Astrocyte (in vitro differentiated cells and primary cell): ENCODE results near the gene BEST1. TPM values are rescaled to one million over a fixed set of nuclear protein-coding genes. Genes with fewer than 3 reads are reported as not detected.

ENCODE experiments used
- DNase-seq: peaks from one replicate; pipeline ENCODE4 v3.0.0-alpha.2; 2010; ENCODE audit warnings: low read depth
- FAIRE-seq: peaks from 2 replicates; lab custom pipeline; 2011; peaks lifted over from hg19 to GRCh38; lab: Jason Lieb, UNC
- H2AFZ ChIP-seq: 2 replicates; pipeline ENCODE4 v1.6.0; 2012; ENCODE audit warnings: low read depth, low read length, inconsistent platforms
- H3K27ac ChIP-seq: 2 replicates; pipeline ENCODE4 v1.5.1; 2011; ENCODE audit warnings: low read depth, low read length, inconsistent platforms
- H3K27me3 ChIP-seq: 2 replicates; pipeline ENCODE4 v1.6.0; 2011; ENCODE audit warnings: low read length, inconsistent platforms; ENCODE audit not compliant: insufficient read depth
- H3K36me3 ChIP-seq: 2 replicates; pipeline ENCODE4 v1.5.1; 2011; ENCODE audit warnings: low read length, inconsistent platforms; ENCODE audit not compliant: insufficient read depth
- H3K4me1 ChIP-seq: 2 replicates; pipeline ENCODE4 v1.5.1; 2011; ENCODE audit warnings: low read length, inconsistent platforms; ENCODE audit not compliant: insufficient read depth
- H3K4me2 ChIP-seq: 2 replicates; pipeline ENCODE4 v1.6.0; 2012; ENCODE audit warnings: low read length, inconsistent platforms
- H3K4me3 ChIP-seq: 2 replicates; pipeline ENCODE4 v1.5.1; 2011; ENCODE audit warnings: low read depth, mild to moderate bottlenecking, low read length, inconsistent platforms; ENCODE audit not compliant: insufficient read depth
- H3K79me2 ChIP-seq: 2 replicates; pipeline ENCODE4 v1.6.0; 2012; ENCODE audit warnings: mild to moderate bottlenecking, low read length, inconsistent platforms; ENCODE audit not compliant: insufficient read depth
- H3K9ac ChIP-seq: 2 replicates; pipeline ENCODE4 v1.6.0; 2012; ENCODE audit warnings: mild to moderate bottlenecking, low read length, inconsistent platforms
- H3K9me3 ChIP-seq: 2 replicates; pipeline ENCODE4 v1.5.1; 2012; ENCODE audit warnings: low read depth, mild to moderate bottlenecking, low read length, inconsistent platforms; ENCODE audit not compliant: insufficient read depth
- H4K20me1 ChIP-seq: 2 replicates; pipeline ENCODE4 v1.6.0; 2012; ENCODE audit warnings: low read length, inconsistent platforms; ENCODE audit not compliant: insufficient read depth
- H3K27ac Mint-ChIP-seq: one replicate; pipeline ENCODE4 v1.8.0; 2021; ENCODE audit warnings: mild to moderate bottlenecking, mixed read lengths; ENCODE audit not compliant: unreplicated experiment
- H3K27me3 Mint-ChIP-seq: one replicate; pipeline ENCODE4 v1.8.0; 2021; ENCODE audit warnings: low read depth, mixed read lengths; ENCODE audit not compliant: unreplicated experiment
- H3K36me3 Mint-ChIP-seq: one replicate; pipeline ENCODE4 v1.8.0; 2021; ENCODE audit warnings: low read depth, mixed read lengths; ENCODE audit not compliant: unreplicated experiment
- H3K4me1 Mint-ChIP-seq: one replicate; pipeline ENCODE4 v1.8.0; 2021; ENCODE audit warnings: low read depth, mixed read lengths; ENCODE audit not compliant: unreplicated experiment
- H3K4me3 Mint-ChIP-seq: one replicate; pipeline ENCODE4 v1.8.0; 2021; ENCODE audit warnings: mild to moderate bottlenecking, moderate library complexity, mixed read lengths; ENCODE audit not compliant: unreplicated experiment
- H3K9me3 Mint-ChIP-seq: one replicate; pipeline ENCODE4 v1.8.0; 2021; ENCODE audit warnings: mild to moderate bottlenecking, mixed read lengths; ENCODE audit not compliant: unreplicated experiment
- EZH2 ChIP-seq: IDR thresholded peaks from 2 replicates; pipeline ENCODE4 v1.6.1; 2012; ENCODE audit warnings: mild to moderate bottlenecking, low read length, inconsistent platforms; ENCODE audit not compliant: insufficient read depth
- total RNA-seq: library from RNA; stranded (reverse); gene quantifications from 2 replicates; pipeline ENCODE4 v1.2.1, GENCODE V29; 2021
- TF ChIP-seq, protein P1 (sequence below): IDR thresholded peaks from 2 replicates; pipeline ENCODE4 v1.5.1; 2011; ENCODE audit warnings: low read depth, mild to moderate bottlenecking, inconsistent platforms, low read length, moderate library complexity; ENCODE audit not compliant: insufficient read depth

BEST1 gene
- total RNA-seq, 1 donor from 2014 or later, result 0.66 TPM

- Mint-ChIP-seq H3K27ac (no peak overlapping the region), H3K4me1 (peaks cover 13% of the 10 kb centered on the region), H3K4me3 (no peak overlapping the region), H3K36me3 (no peaks in the 10 kb centered on the region), H3K27me3 (peaks cover 42% of the 10 kb centered on the region), H3K9me3 (no peaks in the 10 kb centered on the region)
- FAIRE-seq (no peak), DNase-seq (no peak)
- Histone ChIP-seq H3K4me3 (no peak overlapping the region), H3K9me3 (no peaks in the 10 kb centered on the region), H2AFZ (no peak overlapping the region), H3K27me3 (peaks cover 25% of the 10 kb centered on the region), H3K27ac (no peak overlapping the region), H3K36me3 (no peaks in the 10 kb centered on the region), H4K20me1 (no peaks in the 10 kb centered on the region), H3K4me2 (no peak overlapping the region), H3K4me1 (peaks cover 16% of the 10 kb centered on the region), H3K79me2 (no peaks in the 10 kb centered on the region), H3K9ac (no peak overlapping the region)
- TF ChIP-seq, protein P1, sequence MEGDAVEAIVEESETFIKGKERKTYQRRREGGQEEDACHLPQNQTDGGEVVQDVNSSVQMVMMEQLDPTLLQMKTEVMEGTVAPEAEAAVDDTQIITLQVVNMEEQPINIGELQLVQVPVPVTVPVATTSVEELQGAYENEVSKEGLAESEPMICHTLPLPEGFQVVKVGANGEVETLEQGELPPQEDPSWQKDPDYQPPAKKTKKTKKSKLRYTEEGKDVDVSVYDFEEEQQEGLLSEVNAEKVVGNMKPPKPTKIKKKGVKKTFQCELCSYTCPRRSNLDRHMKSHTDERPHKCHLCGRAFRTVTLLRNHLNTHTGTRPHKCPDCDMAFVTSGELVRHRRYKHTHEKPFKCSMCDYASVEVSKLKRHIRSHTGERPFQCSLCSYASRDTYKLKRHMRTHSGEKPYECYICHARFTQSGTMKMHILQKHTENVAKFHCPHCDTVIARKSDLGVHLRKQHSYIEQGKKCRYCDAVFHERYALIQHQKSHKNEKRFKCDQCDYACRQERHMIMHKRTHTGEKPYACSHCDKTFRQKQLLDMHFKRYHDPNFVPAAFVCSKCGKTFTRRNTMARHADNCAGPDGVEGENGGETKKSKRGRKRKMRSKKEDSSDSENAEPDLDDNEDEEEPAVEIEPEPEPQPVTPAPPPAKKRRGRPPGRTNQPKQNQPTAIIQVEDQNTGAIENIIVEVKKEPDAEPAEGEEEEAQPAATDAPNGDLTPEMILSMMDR, result no peak
- TF ChIP-seq EZH2, result no peak
These were observed 28.7 kb upstream of the BEST1 start for GRCh38 chr11:61921446-61921845.

DNA sequence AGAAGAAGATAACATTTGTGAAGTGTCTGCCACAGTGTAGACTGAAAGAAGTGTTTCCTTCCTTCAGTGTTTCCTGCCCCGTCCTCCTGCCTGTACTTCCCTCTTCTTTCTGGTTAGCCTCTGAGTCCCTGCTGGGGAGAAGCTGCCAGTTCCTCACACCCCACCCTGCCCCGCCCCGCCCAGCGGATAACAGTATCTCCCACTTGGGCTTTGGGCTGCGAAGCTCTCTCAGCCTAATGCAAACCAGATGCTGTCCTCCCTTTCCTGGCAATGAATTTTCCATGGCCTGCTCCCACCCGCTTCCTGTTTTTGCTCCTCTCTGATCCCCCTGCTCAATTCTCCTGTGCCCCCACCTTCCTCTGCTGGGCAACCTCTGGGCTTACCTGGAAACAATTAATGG lies 27.6 kb upstream of the BEST1 start:
- no peak overlapping the region for H3K9ac ChIP-seq
- H3K4me1 ChIP-seq, result peaks cover 16% of the 10 kb centered on the region
- H3K79me2 ChIP-seq, result no peaks in the 10 kb centered on the region
- peak; percentile 32 for DNase-seq
- no peak for TF ChIP-seq EZH2
- TF ChIP-seq, protein P1, result no peak
- Mint-ChIP-seq H3K36me3 (no peaks in the 10 kb centered on the region), H3K27ac (peak overlapping the region; percentile 83), H3K27me3 (peaks cover 44% of the 10 kb centered on the region), H3K4me1 (peaks cover 13% of the 10 kb centered on the region), H3K4me3 (peak overlapping the region; percentile 34), H3K9me3 (no peaks in the 10 kb centered on the region)
- no peak overlapping the region for H3K4me2 ChIP-seq
- FAIRE-seq, result no peak
- H3K36me3 ChIP-seq, result no peaks in the 10 kb centered on the region
- no peak overlapping the region for H3K4me3 ChIP-seq
- no peaks in the 10 kb centered on the region for H3K9me3 ChIP-seq
- H3K27me3 ChIP-seq, result peaks cover 22% of the 10 kb centered on the region
- no peak overlapping the region for H3K27ac ChIP-seq
- no peaks in the 10 kb centered on the region for H4K20me1 ChIP-seq
- H2AFZ ChIP-seq, result no peak overlapping the region

GRCh38 chr11:61923166-61924063 lies 26.7 kb upstream of the BEST1 start:
- Mint-ChIP-seq H3K27me3 (peaks cover 36% of the 10 kb centered on the region), H3K4me3 (no peak overlapping the region), H3K27ac (peak overlapping the region; percentile 83), H3K9me3 (peaks cover 2% of the 10 kb centered on the region), H3K36me3 (no peaks in the 10 kb centered on the region), H3K4me1 (peaks cover 11% of the 10 kb centered on the region)
- H3K79me2 ChIP-seq, result no peaks in the 10 kb centered on the region
- DNase-seq (peak; percentile 33), FAIRE-seq (no peak)
- H3K4me1 ChIP-seq, result peaks cover 13% of the 10 kb centered on the region
- H3K36me3 ChIP-seq, result no peaks in the 10 kb centered on the region
- no peak overlapping the region for H3K4me3 ChIP-seq
- peak overlapping the region; percentile 33 for H3K4me2 ChIP-seq
- H3K27me3 ChIP-seq, result peaks cover 14% of the 10 kb centered on the region
- H4K20me1 ChIP-seq, result no peaks in the 10 kb centered on the region
- no peak for TF ChIP-seq EZH2
- TF ChIP-seq, protein P1, result no peak
- no peak overlapping the region for H3K27ac ChIP-seq
- H3K9ac ChIP-seq, result no peak overlapping the region
- no peak overlapping the region for H2AFZ ChIP-seq
- H3K9me3 ChIP-seq, result no peaks in the 10 kb centered on the region
